ENCODE data around the gene MBD6.

DNA sequence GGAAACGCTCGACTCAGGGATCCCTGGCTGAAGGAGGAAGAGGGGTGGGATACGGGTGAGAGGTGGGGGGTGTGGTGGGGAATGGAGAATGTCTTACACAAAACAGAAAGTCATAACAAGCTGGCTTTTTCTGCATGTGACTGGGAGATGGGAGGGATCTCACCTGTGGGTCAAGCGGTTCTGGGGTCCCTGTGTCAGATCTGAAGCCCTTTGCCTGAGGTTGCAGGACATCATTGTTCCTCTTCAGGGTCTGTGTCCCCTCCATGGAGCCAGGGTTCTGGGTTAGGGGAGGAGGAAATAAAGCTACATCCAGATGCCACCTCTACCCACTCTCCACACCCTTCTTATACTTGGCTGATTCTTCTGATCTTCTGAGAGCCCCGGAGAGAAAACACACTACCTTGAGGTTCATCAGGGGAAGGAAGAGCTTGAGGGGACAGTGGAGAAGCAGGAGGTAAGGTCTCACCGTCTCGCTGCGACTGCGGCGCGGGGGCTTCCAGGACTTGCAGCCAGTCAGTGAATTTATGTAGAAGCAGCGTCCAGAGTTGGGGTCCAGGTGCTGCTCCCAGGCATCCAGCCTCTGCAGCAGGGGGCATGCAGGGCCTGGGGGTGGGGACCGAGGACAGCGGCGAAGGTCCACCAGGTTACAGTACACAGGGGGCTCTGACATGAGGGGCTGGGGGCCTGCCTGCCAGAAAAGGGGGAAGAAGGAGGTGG, 45.5 kb upstream of the MBD6 start:
- TF ChIP-seq TP53 (CRISPR knock-in tag; IDR thresholded peaks at IDR 0.05): no peak
- TF ChIP-seq CHD2 (IDR thresholded peaks at IDR 0.05; ENCODE audit: low read length, partially characterized antibody): no peak
- no peak for TF ChIP-seq MAZ (IDR thresholded peaks at IDR 0.05; ENCODE audit: borderline replicate concordance, low read depth, low read length)

All from A549 (cell line).